Lower leg skin (tissue), 3 donors: ENCODE data around the gene IVL.

Source experiments
- POLR2A ChIP-seq, 2 donors: fragments of 450-650 bp; IDR thresholded peaks; one replicate each; pipeline ENCODE4 v1.6.1; 2016 to 2017; ENCODE audit warnings: antibody characterized with exemption in 2 of 2, mild to moderate bottlenecking in 1 of 2, moderate library complexity in 1 of 2
- TF ChIP-seq, protein P1 (sequence below), 3 donors: fragments of 450-650 bp; IDR thresholded peaks; one replicate each; pipeline ENCODE4 v1.5.1; 2016; ENCODE audit warnings: antibody characterized with exemption in 3 of 3, mild to moderate bottlenecking in 3 of 3, moderate library complexity in 2 of 3

DNA sequence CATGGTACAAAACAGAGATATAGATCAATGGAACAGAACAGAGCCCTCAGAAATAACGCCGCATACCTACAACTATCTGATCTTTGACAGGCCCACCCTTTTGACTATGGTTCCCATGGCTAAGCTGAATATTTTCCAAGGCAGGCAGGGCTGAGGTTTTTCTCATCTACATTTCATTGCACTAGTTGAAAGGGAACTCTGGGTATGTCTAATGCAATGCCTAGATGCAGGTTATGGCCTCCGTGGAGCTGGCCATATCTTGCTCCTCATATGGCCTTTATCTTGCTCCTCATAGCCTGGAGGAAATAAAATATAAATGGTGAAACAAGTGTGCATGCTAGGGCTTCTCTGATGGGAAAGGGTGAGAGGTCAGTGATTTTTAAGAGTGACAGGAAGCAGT, 49.2 kb downstream of the IVL start:
- TF ChIP-seq, protein P1, sequence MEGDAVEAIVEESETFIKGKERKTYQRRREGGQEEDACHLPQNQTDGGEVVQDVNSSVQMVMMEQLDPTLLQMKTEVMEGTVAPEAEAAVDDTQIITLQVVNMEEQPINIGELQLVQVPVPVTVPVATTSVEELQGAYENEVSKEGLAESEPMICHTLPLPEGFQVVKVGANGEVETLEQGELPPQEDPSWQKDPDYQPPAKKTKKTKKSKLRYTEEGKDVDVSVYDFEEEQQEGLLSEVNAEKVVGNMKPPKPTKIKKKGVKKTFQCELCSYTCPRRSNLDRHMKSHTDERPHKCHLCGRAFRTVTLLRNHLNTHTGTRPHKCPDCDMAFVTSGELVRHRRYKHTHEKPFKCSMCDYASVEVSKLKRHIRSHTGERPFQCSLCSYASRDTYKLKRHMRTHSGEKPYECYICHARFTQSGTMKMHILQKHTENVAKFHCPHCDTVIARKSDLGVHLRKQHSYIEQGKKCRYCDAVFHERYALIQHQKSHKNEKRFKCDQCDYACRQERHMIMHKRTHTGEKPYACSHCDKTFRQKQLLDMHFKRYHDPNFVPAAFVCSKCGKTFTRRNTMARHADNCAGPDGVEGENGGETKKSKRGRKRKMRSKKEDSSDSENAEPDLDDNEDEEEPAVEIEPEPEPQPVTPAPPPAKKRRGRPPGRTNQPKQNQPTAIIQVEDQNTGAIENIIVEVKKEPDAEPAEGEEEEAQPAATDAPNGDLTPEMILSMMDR (IDR thresholded peaks at IDR 0.05) = no peak
- no peak for TF ChIP-seq POLR2A (IDR thresholded peaks at IDR 0.05)
